ENCODE results near the gene KIF26A. TPM values are rescaled to one million over a fixed set of nuclear protein-coding genes. Genes with fewer than 3 reads are reported as not detected.

KIF26A gene
- total RNA-seq, 1 donor from 2014 or later: 4.4 TPM

DNA sequence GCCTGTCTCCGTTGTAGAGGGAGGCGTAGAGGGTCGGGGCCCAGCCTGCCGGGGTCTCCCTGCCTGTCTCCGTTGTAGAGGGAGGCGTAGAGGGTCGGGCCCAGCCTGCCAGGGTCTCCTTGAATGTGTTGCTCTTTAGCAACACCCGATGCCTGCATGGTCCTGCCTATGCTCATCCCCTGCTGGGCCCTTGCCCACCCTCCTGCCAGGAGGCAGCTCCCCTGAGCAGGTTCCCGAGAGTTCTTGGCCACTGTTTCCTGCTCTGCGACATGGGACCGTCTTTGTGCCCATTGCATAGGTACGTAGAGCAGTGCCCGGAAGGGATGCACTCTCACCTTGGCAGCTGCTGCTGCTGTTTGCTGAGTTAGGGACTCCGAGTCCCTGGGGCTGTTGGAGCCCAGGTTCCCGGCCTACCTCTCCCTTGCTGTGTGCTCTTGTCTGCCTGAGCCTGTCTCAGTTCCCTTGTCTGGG lies 3.3 kb downstream of the KIF26A start:
- H3K4me1 ChIP-seq: peaks cover 16% of the 10 kb centered on the region
- TF ChIP-seq, protein P1, sequence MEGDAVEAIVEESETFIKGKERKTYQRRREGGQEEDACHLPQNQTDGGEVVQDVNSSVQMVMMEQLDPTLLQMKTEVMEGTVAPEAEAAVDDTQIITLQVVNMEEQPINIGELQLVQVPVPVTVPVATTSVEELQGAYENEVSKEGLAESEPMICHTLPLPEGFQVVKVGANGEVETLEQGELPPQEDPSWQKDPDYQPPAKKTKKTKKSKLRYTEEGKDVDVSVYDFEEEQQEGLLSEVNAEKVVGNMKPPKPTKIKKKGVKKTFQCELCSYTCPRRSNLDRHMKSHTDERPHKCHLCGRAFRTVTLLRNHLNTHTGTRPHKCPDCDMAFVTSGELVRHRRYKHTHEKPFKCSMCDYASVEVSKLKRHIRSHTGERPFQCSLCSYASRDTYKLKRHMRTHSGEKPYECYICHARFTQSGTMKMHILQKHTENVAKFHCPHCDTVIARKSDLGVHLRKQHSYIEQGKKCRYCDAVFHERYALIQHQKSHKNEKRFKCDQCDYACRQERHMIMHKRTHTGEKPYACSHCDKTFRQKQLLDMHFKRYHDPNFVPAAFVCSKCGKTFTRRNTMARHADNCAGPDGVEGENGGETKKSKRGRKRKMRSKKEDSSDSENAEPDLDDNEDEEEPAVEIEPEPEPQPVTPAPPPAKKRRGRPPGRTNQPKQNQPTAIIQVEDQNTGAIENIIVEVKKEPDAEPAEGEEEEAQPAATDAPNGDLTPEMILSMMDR (IDR thresholded peaks at IDR 0.05): no peak
- intact Hi-C loops (cut with DNase I): no loop called here
- H3K4me3 ChIP-seq: no peak overlapping the region
- ATAC-seq (no peak), DNase-seq (peak; percentile 43)
- H3K27ac ChIP-seq: no peak overlapping the region
- H3K27me3 ChIP-seq (ENCODE audit: low read depth): peaks cover 32% of the 10 kb centered on the region
- no peaks in the 10 kb centered on the region for H3K36me3 ChIP-seq
- H3K9me3 ChIP-seq: no peaks in the 10 kb centered on the region

DNA sequence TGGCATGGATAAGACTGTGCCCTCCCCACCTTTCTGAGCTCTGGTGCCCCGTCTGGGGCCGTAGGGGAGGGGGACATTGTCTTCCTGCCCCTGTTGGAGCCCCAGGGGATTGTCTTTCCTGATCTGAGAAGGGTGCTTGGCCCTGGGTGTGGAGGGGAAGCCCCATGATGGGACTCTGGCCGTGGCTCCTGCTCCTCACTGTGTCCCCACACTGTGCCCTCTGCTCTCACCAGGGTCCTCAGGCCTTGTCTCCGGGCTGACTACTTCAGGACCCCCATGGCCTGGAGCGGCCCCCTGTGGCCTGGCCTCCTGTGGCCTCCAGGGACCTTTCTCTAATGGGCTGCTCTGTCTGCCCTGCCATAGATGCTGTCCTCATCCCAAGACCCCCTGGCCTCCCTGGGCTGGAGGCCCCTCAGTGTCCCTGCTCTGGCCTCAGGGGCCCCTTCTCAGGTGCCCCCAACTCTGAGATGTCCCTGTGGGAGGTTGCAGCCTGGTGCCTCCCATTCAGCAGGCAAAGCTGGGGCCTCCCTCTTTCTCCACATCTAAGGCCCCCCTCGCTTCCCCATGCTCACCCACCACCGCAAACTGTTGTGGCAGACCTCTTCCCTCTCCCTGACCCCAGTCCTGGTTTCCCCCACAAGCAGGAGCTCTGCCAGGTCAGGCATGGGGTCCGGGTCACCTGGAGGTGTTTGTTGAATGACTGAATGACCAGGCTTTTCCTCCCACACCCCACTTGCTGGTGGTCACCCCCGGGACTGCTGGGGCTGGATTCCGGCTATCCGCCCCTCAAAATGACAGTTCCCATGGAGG lies 4.0 kb downstream of the KIF26A start:
- intact Hi-C loops (cut with DNase I): no loop called here
- no peak for DNase-seq
- peaks cover 25% of the 10 kb centered on the region for H3K27me3 ChIP-seq (ENCODE audit: low read depth)
- no peak overlapping the region for H3K27ac ChIP-seq
- H3K4me1 ChIP-seq: peaks cover 9% of the 10 kb centered on the region
- no peaks in the 10 kb centered on the region for H3K36me3 ChIP-seq
- H3K9me3 ChIP-seq: no peaks in the 10 kb centered on the region
- no peak overlapping the region for H3K4me3 ChIP-seq
- no peak for ATAC-seq
- TF ChIP-seq, protein P1 (IDR thresholded peaks at IDR 0.05): no peak

DNA sequence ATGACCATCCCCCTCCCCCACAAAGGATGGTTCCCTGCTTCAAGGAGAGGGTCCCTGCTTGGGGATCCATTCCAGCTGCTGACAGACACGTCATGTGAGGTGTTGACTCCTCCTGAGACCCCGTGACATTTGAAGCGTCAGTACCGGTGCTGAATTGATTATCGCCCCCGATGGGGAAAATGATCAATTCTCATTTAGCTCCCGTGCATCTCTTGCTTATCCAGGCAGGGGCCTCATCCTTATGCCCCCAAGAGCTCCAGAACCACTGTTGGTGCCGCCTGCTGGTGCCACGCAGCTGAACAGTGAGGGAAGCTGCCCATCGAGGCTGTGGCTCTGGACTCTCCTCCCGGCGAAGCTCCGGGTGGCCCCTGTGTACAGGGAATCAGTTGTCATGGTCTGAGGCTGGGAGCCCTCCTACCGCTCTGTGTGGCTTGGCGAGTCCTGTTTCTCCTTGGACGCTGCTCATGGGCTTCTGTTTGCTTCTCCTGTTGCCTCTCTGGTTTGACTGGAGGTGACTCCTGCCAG lies 4.6 kb downstream of the KIF26A start:
- Histone ChIP-seq H3K9me3 (no peaks in the 10 kb centered on the region), H3K4me3 (no peak overlapping the region), H3K36me3 (no peaks in the 10 kb centered on the region), H3K27me3 (ENCODE audit: low read depth) (peaks cover 20% of the 10 kb centered on the region), H3K27ac (no peak overlapping the region), H3K4me1 (peaks cover 3% of the 10 kb centered on the region)
- DNase-seq (no peak), ATAC-seq (no peak)
- intact Hi-C loops (cut with DNase I): no loop called here
- TF ChIP-seq, protein P1 (IDR thresholded peaks at IDR 0.05): no peak

DNA sequence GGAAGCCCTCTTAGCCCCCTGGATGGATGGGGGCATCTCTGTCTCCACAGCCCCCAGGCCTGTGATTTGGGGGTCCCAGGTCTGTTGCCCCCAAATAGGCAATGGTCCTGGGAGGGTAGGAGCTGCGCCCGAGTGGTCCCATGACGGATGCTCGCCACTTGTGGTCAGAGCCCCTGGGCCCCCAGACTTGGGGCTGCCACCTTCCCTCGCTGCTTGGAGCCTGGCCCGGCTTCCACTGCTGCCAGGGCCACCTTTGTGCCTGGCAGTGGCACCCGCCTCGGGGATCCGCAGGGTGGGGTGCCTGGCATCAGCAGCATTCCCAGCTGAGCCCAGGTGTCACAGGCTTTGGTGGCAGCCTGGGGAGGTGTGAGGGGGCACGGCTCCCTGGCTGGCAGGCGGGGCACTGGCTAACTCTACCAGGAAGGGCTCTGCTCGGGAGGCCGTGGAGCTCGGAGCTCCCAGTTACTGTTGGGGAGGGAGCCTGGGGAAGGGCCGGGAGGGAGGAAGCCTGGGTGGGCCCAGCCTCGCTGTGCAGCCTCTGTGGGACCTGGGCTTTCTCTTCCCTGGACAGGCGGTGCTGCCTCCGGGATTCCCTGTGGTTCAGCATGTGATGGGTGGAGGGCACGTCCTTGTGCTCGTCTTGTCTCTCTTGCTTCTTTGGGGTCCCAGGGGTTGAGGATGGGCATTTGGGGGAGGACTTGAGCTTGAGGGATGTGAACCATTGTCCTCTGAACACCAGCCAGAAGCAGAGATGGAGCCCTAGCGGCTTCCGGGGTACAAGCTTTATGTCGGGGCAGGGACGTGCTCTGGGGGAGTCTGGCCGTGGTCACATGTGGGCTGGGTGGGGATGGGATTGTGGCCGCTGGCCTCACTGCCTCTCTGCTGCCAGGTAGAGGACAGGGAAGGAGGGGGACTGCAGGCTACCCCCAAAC lies 5.4 kb downstream of the KIF26A start:
- no peaks in the 10 kb centered on the region for H3K4me1 ChIP-seq
- H3K27ac ChIP-seq: no peak overlapping the region
- TF ChIP-seq, protein P1 (IDR thresholded peaks at IDR 0.05): no peak
- peaks cover 14% of the 10 kb centered on the region for H3K27me3 ChIP-seq (ENCODE audit: low read depth)
- intact Hi-C loops (cut with DNase I): no loop called here
- DNase-seq: no peak
- H3K36me3 ChIP-seq: no peaks in the 10 kb centered on the region
- H3K9me3 ChIP-seq: no peaks in the 10 kb centered on the region
- H3K4me3 ChIP-seq: no peak overlapping the region
- ATAC-seq: no peak

DNA sequence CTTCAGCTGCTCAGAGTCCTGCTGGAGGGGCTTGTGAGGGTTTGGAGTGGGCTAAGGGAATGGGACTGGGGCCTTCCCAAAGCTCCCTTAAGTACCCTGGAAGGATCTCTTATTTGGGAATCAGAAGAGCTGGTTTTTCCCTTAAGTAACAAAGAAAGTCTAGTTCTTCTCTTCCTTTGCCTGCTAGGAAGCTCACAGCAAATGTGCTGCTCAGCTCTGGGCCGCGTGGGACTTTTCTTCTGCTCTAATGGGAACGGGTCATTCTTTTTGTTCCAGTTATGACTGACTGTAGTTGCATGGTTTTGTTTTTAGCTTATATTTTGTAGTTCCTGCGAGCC lies 6.0 kb downstream of the KIF26A start:
- DNase-seq (no peak), ATAC-seq (no peak)
- H3K9me3 ChIP-seq: no peaks in the 10 kb centered on the region
- intact Hi-C loops (cut with DNase I): no loop called here
- H3K27ac ChIP-seq: no peak overlapping the region
- no peak overlapping the region for H3K4me3 ChIP-seq
- no peaks in the 10 kb centered on the region for H3K36me3 ChIP-seq
- TF ChIP-seq, protein P1 (IDR thresholded peaks at IDR 0.05): no peak
- H3K4me1 ChIP-seq: no peaks in the 10 kb centered on the region
- H3K27me3 ChIP-seq (ENCODE audit: low read depth): peaks cover 7% of the 10 kb centered on the region

All from lower lobe of right lung (tissue), 2 donors.